Left lung (tissue), 10 donors: ENCODE data around the gene GABPB1. TPM values are rescaled to one million over a fixed set of nuclear protein-coding genes. Genes with fewer than 3 reads are reported as not detected.
A peak's percentile ranks its signal among the peaks of the same experiment; 100 is the strongest.

Experiments
- ATAC-seq: fragments of 200-7000 bp; cut with Tn5 transposase; one replicate; pipeline ENCODE4 v1.9.1; 2020; ENCODE audit warnings: moderate library complexity
- DNase-seq, 4 donors: peaks; one replicate each; pipeline ENCODE4 v3.0.0-alpha.2; 2013 to 2020
- H3K27ac ChIP-seq, 2 donors: fragments of 200-600 bp; sonication (generic) in 1 of 2; one replicate each; pipeline versions ENCODE4 v1.5.0 to v1.8.0; 2020 to 2021
- H3K27me3 ChIP-seq, 2 donors: fragments of 200-600 bp; sonication (generic) in 1 of 2; one replicate each; pipeline versions ENCODE4 v1.5.0 to v1.8.0; 2020 to 2021
- H3K36me3 ChIP-seq, 2 donors: fragments of 200-600 bp; sonication (generic) in 1 of 2; one replicate each; pipeline versions ENCODE4 v1.5.0 to v1.8.0; 2020 to 2021
- H3K4me1 ChIP-seq, 2 donors: fragments of 200-600 bp; one replicate each; pipeline ENCODE4 v1.8.0; 2021
- H3K4me3 ChIP-seq, 2 donors: fragments of 200-600 bp; sonication (generic) in 1 of 2; one replicate each; pipeline versions ENCODE4 v1.5.0 to v1.8.0; 2020 to 2021; ENCODE audit warnings: mild to moderate bottlenecking in 1 of 2
- H3K9me3 ChIP-seq, 2 donors: fragments of 200-600 bp; sonication (generic) in 1 of 2; one replicate each; pipeline versions ENCODE4 v1.5.0 to v1.8.0; 2020 to 2021
- intact Hi-C, 2 donors: fragments of 100-400 bp; cut with DNase I; formaldehyde crosslinking; loops; one replicate each; pipeline versions ENCODE4 v1.11.2 to v1.14.2; 2022
- polyA plus RNA-seq, 6 donors: library from polyadenylated mRNA; unstranded; fragments of 120-200 nt; gene quantifications; one replicate each; pipeline ENCODE4 v1.2.1, GENCODE V29; 2013; ENCODE audit not compliant: insufficient read length in 6 of 6
- total RNA-seq, 2 donors: library from RNA; stranded (reverse); fragmentation: NEBNext Ultra II Directional; extraction: Animal tissue kit (Norgen Biotek cat#: 25700); gene quantifications; one replicate each; pipeline ENCODE4 v1.2.1, GENCODE V29; 2021
- TF ChIP-seq, protein P1 (sequence below), 2 donors: fragments of 200-600 bp; sonication (generic) in 1 of 2; IDR thresholded peaks; one replicate each; pipeline versions ENCODE4 v1.5.0 to v1.8.0; 2021; ENCODE audit warnings: antibody characterized with exemption in 2 of 2
- donor health status: DM: no; HTN: yes; CAD: no.
- donor health status: DM: no; HTN: no; CAD: no.

Gene GABPB1
- total and polyA plus RNA-seq, 8 donors = 17.8 to 40.0 (median 36.7) TPM

DNA sequence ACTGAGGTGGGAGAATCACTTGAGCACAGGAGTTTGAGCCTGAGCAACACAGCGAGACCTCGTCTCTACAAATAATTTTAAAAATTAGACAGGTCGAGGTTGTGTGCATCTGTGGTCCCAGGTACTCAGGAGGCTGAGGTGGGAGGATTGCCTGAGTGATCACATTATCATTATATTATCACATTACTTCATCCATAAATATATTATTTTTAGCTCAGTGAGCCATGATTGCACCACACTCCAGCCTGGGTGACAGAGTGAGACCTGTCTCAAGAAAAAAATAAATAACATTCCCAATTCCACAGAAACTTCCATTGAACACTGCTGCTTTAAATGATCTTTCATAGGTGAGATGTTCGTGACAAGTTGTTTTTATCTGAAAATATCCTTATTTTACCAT is 21.8 kb downstream of the GABPB1 start:
- intact Hi-C loops = no loop called here
- DNase-seq (no peak), ATAC-seq (no peak)
- Histone ChIP-seq H3K4me1 (peaks cover 0 to 9% of the 10 kb centered on the region in 2 donors), H3K4me3 (no peak overlapping the region), H3K9me3 (no peaks in the 10 kb centered on the region), H3K36me3 (no peaks in the 10 kb centered on the region), H3K27ac (no peak overlapping the region), H3K27me3 (no peaks in the 10 kb centered on the region)
- TF ChIP-seq, protein P1, sequence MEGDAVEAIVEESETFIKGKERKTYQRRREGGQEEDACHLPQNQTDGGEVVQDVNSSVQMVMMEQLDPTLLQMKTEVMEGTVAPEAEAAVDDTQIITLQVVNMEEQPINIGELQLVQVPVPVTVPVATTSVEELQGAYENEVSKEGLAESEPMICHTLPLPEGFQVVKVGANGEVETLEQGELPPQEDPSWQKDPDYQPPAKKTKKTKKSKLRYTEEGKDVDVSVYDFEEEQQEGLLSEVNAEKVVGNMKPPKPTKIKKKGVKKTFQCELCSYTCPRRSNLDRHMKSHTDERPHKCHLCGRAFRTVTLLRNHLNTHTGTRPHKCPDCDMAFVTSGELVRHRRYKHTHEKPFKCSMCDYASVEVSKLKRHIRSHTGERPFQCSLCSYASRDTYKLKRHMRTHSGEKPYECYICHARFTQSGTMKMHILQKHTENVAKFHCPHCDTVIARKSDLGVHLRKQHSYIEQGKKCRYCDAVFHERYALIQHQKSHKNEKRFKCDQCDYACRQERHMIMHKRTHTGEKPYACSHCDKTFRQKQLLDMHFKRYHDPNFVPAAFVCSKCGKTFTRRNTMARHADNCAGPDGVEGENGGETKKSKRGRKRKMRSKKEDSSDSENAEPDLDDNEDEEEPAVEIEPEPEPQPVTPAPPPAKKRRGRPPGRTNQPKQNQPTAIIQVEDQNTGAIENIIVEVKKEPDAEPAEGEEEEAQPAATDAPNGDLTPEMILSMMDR (IDR thresholded peaks at IDR 0.05) = no peak

DNA sequence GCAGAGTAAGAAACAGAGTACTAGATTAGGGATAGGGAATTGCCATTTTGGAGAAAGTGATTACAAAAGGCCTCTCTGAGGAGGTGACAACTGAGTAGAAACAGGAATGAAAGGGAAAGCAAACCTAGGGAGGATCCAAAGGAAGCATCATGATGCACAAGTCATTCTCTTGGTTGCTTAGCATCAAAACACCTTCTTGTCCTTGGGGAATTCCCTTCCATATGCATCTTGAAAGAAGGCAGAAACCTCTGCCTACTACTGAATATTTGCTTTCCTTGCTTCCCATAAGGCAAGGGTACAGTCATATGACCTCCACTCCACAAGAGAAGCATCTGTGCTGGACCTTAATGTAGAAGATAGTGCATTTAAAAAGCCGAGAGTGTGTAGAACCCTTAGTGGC is 24.1 kb downstream of the GABPB1 start:
- intact Hi-C loops = no loop called here
- H3K27ac ChIP-seq = no peak overlapping the region
- no peaks in the 10 kb centered on the region for H3K36me3 ChIP-seq
- peaks cover 0 to 9% of the 10 kb centered on the region in 2 donors for H3K4me1 ChIP-seq
- H3K9me3 ChIP-seq = no peaks in the 10 kb centered on the region
- ATAC-seq (no peak), DNase-seq (no peak)
- TF ChIP-seq, protein P1 (IDR thresholded peaks at IDR 0.05) = no peak
- no peaks in the 10 kb centered on the region for H3K27me3 ChIP-seq
- no peak overlapping the region for H3K4me3 ChIP-seq

DNA sequence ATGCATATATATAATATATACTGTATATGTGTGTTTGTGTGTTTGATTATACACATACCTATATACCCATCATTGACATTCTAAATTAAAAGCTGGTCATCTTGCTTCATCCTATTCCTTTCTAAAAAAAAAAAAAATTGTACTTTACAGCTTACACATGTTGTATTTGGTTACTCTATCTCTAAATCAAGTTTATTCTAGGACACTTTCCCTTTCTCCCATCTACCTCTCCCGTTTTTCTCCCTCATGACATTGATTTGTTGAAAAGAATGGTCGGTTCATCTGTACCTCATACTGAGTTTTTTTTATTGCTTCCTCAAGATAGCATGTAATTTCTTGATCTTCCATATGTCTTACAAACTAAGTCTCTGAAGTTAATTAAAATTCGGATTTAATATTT is 26.9 kb downstream of the GABPB1 start:
- DNase-seq = no peak
- no peak overlapping the region for H3K27ac ChIP-seq
- H3K4me1 ChIP-seq = no peaks in the 10 kb centered on the region
- intact Hi-C loops = no loop called here
- H3K36me3 ChIP-seq = no peaks in the 10 kb centered on the region
- no peaks in the 10 kb centered on the region for H3K9me3 ChIP-seq
- TF ChIP-seq, protein P1 (IDR thresholded peaks at IDR 0.05) = no peak
- no peak overlapping the region for H3K4me3 ChIP-seq
- H3K27me3 ChIP-seq = no peaks in the 10 kb centered on the region
- ATAC-seq = no peak

DNA sequence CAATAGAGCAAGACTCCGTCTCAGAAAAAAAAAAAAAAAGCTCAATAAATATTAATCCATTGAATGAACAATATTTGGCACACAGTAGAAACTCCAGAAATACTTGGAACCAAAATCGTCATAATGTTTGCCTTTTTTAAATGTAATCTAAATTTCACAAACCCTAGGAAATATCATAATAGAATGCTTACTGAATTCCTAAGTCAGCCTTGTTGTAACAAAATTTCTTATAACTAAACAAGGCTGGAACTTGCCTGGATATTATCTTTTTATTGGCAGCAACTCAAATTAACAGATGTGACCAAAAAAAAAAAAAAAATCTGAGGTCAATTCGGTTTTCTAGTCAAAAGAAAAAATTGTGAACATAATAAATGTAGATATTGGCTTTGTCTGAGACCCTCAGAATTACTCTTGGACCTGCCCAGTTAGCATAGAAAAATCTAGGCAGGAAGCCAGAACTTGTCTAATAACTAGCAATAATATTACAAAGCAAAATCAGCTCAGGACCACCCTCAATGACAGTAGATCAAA is 33.3 kb downstream of the GABPB1 start:
- TF ChIP-seq, protein P1 (IDR thresholded peaks at IDR 0.05) = no peak
- H3K4me3 ChIP-seq = no peak overlapping the region
- H3K9me3 ChIP-seq = no peaks in the 10 kb centered on the region
- H3K27me3 ChIP-seq = no peaks in the 10 kb centered on the region
- no peak for ATAC-seq
- no peak overlapping the region for H3K27ac ChIP-seq
- no peaks in the 10 kb centered on the region for H3K36me3 ChIP-seq
- DNase-seq = peak in 2 of 4 donors; percentile 11 to 29
- intact Hi-C loops = no loop called here
- no peaks in the 10 kb centered on the region for H3K4me1 ChIP-seq

DNA sequence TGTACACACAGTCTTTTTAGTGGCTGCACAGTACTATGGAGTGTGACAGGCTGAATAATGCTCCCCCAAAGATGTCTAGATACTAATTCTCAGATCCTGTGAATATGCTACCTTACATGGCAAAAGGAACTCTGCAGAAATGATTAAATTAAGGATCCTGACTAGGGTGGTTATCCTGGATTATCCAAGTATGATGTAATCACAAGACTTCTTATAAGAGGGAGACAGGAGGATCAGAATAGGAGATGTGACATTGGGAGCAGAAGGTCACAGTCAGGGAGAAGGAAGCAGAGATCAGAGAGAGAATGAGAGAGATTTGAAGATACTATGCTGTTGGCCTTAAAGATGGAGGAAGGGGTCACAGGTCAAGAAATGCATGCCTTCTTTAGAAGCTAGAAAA is 34.5 kb downstream of the GABPB1 start:
- Histone ChIP-seq H3K4me1 (no peaks in the 10 kb centered on the region), H3K4me3 (no peak overlapping the region), H3K27ac (no peak overlapping the region), H3K36me3 (no peaks in the 10 kb centered on the region), H3K9me3 (no peaks in the 10 kb centered on the region), H3K27me3 (no peaks in the 10 kb centered on the region)
- DNase-seq (no peak), ATAC-seq (no peak)
- TF ChIP-seq, protein P1 (IDR thresholded peaks at IDR 0.05) = no peak
- intact Hi-C loops = no loop called here
